ENCODE data around the gene PTTG2. TPM values are rescaled to one million over a fixed set of nuclear protein-coding genes. Genes with fewer than 3 reads are reported as not detected.

The PTTG2 gene
- total RNA-seq, 1 donor from 2014 or later: not detected

Other genes starting within 250 kb of the PTTG2 start
- gene PGM2, start 133.7 kb upstream of the PTTG2 start, total RNA-seq: 28.5 and 28.7 TPM in 2 replicates
- gene TBC1D1, start 69.3 kb upstream of the PTTG2 start, total RNA-seq: 113 TPM in 2 replicates

Measured in neural crest cell (in vitro differentiated cells).